ENCODE data around the gene PSMC6.

DNA sequence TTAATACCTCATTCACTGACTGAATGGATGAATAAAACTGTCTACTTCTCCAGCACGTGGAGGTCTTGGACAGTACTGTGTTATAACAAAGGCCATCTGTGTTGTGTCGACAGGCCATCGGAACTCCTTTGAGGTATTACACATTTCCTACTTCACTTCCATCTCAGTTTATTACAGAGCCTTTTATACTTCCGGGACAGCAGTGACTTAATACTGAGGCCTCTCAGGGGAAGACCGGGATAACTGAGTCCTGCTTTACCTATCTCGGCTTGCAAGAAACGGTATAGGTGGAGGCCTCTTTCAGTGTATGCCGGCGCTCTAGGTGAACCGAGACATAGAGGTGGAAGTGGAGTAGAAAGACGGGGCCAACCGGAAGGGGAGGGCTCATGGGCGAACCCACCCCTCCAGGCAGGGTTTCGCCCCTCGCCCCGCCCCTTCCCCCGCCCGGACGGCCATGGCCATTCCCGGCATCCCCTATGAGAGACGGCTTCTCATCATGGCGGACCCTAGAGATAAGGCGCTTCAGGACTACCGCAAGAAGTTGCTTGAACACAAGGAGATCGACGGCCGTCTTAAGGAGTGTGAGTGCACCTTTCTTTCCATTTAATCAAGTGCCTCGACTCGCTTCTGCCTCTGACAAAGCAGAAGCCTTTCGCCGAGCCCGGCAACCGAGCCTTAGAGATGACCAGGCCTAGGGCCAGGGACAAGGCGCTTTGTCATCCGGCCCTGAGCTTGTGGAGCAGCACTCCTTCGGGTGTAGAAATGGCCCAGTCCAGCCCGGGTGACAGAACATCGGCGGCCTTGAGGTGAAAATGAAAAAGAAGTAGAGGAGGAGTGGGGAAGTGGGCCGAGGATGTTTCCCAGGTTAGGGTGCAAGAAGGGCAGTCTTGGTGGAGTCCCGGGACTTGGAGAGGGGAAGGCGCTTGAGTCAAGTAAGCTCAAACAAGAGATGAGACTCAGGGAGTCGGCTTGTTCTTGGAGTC lies at the start of gene PSMC6:
- TF ChIP-seq YY1 (IDR thresholded peaks at IDR 0.05; ENCODE audit: insufficient read depth, insufficient read length) (peak; percentile 74), ZNF274 (IDR thresholded peaks at IDR 0.05; ENCODE audit: low read depth, low read length) (no peak), SUZ12 (IDR thresholded peaks at IDR 0.05; ENCODE audit: extremely low read depth, insufficient read depth, insufficient read length) (no peak)
